Smooth muscle cell of the brain vasculature (primary cell): ENCODE results near the gene DAB2IP.

Experiments
- DNase-seq: peaks from one replicate; pipeline ENCODE4 v3.0.0-alpha.2; 2012; ENCODE audit warnings: low read depth, low spot score

Gene DAB2IP

GRCh38 chr9:121700832-121701419, 49.5 kb downstream of the DAB2IP start:
- DNase-seq, result no peak

GRCh38 chr9:121701736-121702261, 50.4 kb downstream of the DAB2IP start:
- DNase-seq, result no peak

GRCh38 chr9:121703014-121703734, 51.7 kb downstream of the DAB2IP start:
- no peak for DNase-seq

- no peak for DNase-seq
Observed at GRCh38 chr9:121704281-121704680, 52.8 kb downstream of the DAB2IP start.

- DNase-seq, result no peak
Observed at GRCh38 chr9:121706149-121706750, 54.8 kb downstream of the DAB2IP start.

GRCh38 chr9:121707477-121708424, 56.3 kb downstream of the DAB2IP start:
- DNase-seq, result no peak

GRCh38 chr9:121708768-121709488, 57.5 kb downstream of the DAB2IP start:
- no peak for DNase-seq

GRCh38 chr9:121709798-121710197, 58.4 kb downstream of the DAB2IP start:
- DNase-seq, result no peak

- DNase-seq, result no peak
Observed at GRCh38 chr9:121711281-121711680, 59.8 kb downstream of the DAB2IP start.

GRCh38 chr9:121711797-121712196, 60.4 kb downstream of the DAB2IP start:
- DNase-seq, result no peak

GRCh38 chr9:121713400-121714070, 62.1 kb downstream of the DAB2IP start:
- no peak for DNase-seq

GRCh38 chr9:121714075-121714705, 62.8 kb downstream of the DAB2IP start:
- no peak for DNase-seq

GRCh38 chr9:121714873-121715272, 63.4 kb downstream of the DAB2IP start:
- DNase-seq, result no peak

GRCh38 chr9:121717141-121717991, 65.9 kb downstream of the DAB2IP start:
- no peak for DNase-seq

- DNase-seq, result no peak
Observed at GRCh38 chr9:121718084-121718483, 66.7 kb downstream of the DAB2IP start.

- DNase-seq, result no peak
Observed at GRCh38 chr9:121718501-121718900, 67.1 kb downstream of the DAB2IP start.

GRCh38 chr9:121720311-121721057, 69.0 kb downstream of the DAB2IP start:
- no peak for DNase-seq

- no peak for DNase-seq
Observed at GRCh38 chr9:121721058-121721350, 69.6 kb downstream of the DAB2IP start.

GRCh38 chr9:121721770-121722169, 70.3 kb downstream of the DAB2IP start:
- no peak for DNase-seq
